ENCODE data around the gene TRIM4.

DNA sequence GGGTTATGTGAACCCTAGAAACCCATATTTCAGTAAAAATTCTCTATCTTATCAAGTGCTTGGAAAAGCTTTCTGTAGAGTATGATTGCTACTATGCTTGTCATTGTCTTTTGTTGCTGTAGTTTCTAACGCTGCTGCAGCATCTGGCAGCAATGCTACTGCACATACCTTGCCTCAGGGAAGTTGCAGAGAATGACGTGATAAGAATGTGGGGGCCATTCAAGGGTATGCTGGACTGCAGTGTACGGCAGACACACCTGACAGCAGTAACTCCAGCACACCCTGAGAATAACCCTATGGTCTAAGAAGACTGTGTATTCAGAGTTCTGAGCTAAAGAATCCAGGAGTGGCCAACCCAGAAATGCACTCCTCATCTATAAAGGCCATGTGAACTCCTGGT is 20.5 kb downstream of the TRIM4 start:
- TF ChIP-seq POLR2A (IDR thresholded peaks at IDR 0.05): no peak
- TF ChIP-seq, protein P1, sequence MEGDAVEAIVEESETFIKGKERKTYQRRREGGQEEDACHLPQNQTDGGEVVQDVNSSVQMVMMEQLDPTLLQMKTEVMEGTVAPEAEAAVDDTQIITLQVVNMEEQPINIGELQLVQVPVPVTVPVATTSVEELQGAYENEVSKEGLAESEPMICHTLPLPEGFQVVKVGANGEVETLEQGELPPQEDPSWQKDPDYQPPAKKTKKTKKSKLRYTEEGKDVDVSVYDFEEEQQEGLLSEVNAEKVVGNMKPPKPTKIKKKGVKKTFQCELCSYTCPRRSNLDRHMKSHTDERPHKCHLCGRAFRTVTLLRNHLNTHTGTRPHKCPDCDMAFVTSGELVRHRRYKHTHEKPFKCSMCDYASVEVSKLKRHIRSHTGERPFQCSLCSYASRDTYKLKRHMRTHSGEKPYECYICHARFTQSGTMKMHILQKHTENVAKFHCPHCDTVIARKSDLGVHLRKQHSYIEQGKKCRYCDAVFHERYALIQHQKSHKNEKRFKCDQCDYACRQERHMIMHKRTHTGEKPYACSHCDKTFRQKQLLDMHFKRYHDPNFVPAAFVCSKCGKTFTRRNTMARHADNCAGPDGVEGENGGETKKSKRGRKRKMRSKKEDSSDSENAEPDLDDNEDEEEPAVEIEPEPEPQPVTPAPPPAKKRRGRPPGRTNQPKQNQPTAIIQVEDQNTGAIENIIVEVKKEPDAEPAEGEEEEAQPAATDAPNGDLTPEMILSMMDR (IDR thresholded peaks at IDR 0.05): no peak

Measured in testis (tissue), 2 donors.